GM23248 (cell line): Measurements from ENCODE around the gene LENG9. TPM values are rescaled to one million over a fixed set of nuclear protein-coding genes. Genes with fewer than 3 reads are reported as not detected.

Experiments
- DNase-seq: peaks from one replicate; pipeline ENCODE4 v3.0.0-alpha.2; 2015
- H2AFZ ChIP-seq: fragments of 200-600 bp; sonication (generic); 2 replicates; pipeline ENCODE4 v1.6.1; 2016; ENCODE audit warnings: antibody characterized with exemption
- H3F3A ChIP-seq: fragments of 200-600 bp; sonication (generic); 2 replicates; pipeline ENCODE4 v1.6.1; 2016; ENCODE audit warnings: mild to moderate bottlenecking, antibody characterized with exemption, mixed run types; ENCODE audit not compliant: insufficient read depth
- H3K27ac ChIP-seq: fragments of 200-600 bp; sonication (generic); 2 replicates; pipeline ENCODE4 v1.5.1; 2016; ENCODE audit warnings: mild to moderate bottlenecking
- H3K27me3 ChIP-seq: fragments of 200-600 bp; sonication (generic); replicated peaks from 2 replicates; pipeline ENCODE4 v1.6.1; 2016; ENCODE audit warnings: mild to moderate bottlenecking; ENCODE audit not compliant: insufficient read depth
- H3K36me3 ChIP-seq: fragments of 200-600 bp; sonication (generic); 2 replicates; pipeline ENCODE4 v1.6.1; 2016; ENCODE audit warnings: low read depth, mild to moderate bottlenecking
- H3K4me1 ChIP-seq: fragments of 200-600 bp; sonication (generic); 2 replicates; pipeline ENCODE4 v1.6.1; 2016; ENCODE audit warnings: mild to moderate bottlenecking; ENCODE audit not compliant: insufficient read depth
- H3K4me2 ChIP-seq: fragments of 200-600 bp; sonication (generic); one replicate; pipeline ENCODE4 v1.6.1; 2016; ENCODE audit warnings: mild to moderate bottlenecking; ENCODE audit not compliant: unreplicated experiment
- H3K4me3 ChIP-seq: fragments of 200-600 bp; sonication (generic); 2 replicates; pipeline ENCODE4 v1.5.1; 2016; ENCODE audit warnings: mild to moderate bottlenecking
- H3K79me2 ChIP-seq: fragments of 200-600 bp; sonication (generic); 2 replicates; pipeline ENCODE4 v1.6.1; 2016; ENCODE audit warnings: mild to moderate bottlenecking; ENCODE audit not compliant: insufficient read depth
- H3K9ac ChIP-seq: fragments of 200-600 bp; sonication (generic); 2 replicates; pipeline ENCODE4 v1.6.1; 2016; ENCODE audit warnings: mild to moderate bottlenecking
- H3K9me2 ChIP-seq: fragments of 200-600 bp; sonication (generic); 2 replicates; pipeline ENCODE4 v1.6.1; 2016; ENCODE audit warnings: mixed run types, mild to moderate bottlenecking, moderate library complexity; ENCODE audit not compliant: insufficient read depth
- H3K9me3 ChIP-seq: fragments of 200-600 bp; sonication (generic); one replicate; pipeline ENCODE4 v1.6.1; 2017; ENCODE audit warnings: low read depth
- H4K20me1 ChIP-seq: fragments of 200-600 bp; sonication (generic); 2 replicates; pipeline ENCODE4 v1.6.0; 2016; ENCODE audit not compliant: insufficient read depth
- EZH2 ChIP-seq: fragments of 200-600 bp; sonication (generic); IDR thresholded peaks from 2 replicates; pipeline ENCODE4 v1.6.1; 2018; ENCODE audit warnings: antibody characterized with exemption, mild to moderate bottlenecking; ENCODE audit not compliant: insufficient read depth, poor library complexity, severe bottlenecking
- EZH2phosphoT487 ChIP-seq: fragments of 200-600 bp; sonication (generic); IDR thresholded peaks from 2 replicates; pipeline ENCODE4 v1.6.1; 2018; ENCODE audit warnings: antibody characterized with exemption, moderate library complexity, mild to moderate bottlenecking, low read depth; ENCODE audit not compliant: insufficient read depth
- whole genome bisulfite sequencing, 2 experiments: methylation state at CpG; one replicate each; pipeline ENCODE4 v1.1.6; 2015 to 2017; ENCODE audit warnings: low lambda C conversion rate in 2 of 2, low coverage in 1 of 2; ENCODE audit errors: missing lambda C conversion rate in 2 of 2; 5-methylcytosine and 5-hydroxymethylcytosine counted together
- in situ Hi-C: fragments of 300-500 bp; cut with MboI; formaldehyde crosslinking; loops from 2 replicates; pipeline ENCODE4 v1.15.0; 2020
- polyA plus RNA-seq: library from polyadenylated mRNA; unstranded; fragments of >200 nt; fragmentation: Nextera tagmentation; extraction: Ambion mirVana; gene quantifications from 2 replicates; pipeline ENCODE4 v1.2.1, GENCODE V29; 2016
- total RNA-seq: library from RNA; depleted of rRNA; stranded (reverse); fragments of >200 nt; shearing (Covaris generic); gene quantifications from 2 replicates; pipeline ENCODE4 v1.2.3, GENCODE V29; 2014

LENG9 gene
- total and polyA plus RNA-seq, 2 experiments from 2014 or later: 0.41 to 13.5 TPM

DNA sequence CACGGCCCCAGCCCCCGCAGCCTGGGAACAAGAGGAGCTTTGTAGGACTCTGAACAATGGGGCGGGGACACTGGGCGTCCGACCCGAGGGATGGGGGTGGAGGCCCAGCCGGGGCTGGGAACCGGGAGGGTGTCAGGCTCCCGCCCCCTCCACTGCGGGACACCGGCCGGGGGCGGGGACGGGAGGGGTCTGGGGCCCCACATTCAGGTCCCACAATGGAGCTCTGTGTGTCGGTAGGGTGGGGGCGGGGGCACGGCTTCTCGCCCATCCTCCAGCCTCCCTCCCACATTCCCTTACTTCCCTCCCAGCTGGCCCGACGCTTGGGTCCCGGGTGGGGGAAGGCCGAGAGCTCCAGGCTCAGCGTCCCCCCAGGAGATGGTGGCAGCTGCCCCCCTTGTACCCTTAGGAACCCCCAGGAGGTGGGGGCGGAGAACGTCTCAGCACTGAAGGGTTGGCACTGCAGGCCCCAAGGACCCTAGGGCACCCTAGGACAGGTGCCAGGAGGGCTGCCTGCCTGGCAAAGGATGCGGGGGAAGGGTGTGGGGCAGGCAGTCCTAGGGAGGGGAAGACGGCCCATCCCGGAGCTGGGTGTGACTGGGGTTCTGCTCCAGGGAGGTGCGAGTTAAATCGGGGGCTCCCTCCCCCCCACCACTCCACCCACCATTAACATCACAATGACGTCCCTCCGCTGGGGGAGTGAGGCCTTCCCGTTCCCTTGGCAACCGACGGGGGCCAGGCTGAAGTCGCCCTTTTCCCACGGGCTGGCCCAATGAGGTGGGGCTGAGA lies 43.0 kb downstream of the LENG9 start:
- TF ChIP-seq EZH2phosphoT487: no peak
- TF ChIP-seq EZH2: no peak
- H3F3A ChIP-seq: no peaks in the 10 kb centered on the region
- 1 to 2% methylated on average over 19 to 37 of the region's 37 CpGs for WGBS, 2 experiments
- H3K4me2 ChIP-seq: no peak overlapping the region
- no peaks in the 10 kb centered on the region for H3K9me2 ChIP-seq
- no peaks in the 10 kb centered on the region for H3K36me3 ChIP-seq
- H3K9ac ChIP-seq: no peak overlapping the region
- H3K27me3 ChIP-seq: peaks cover 32% of the 10 kb centered on the region
- no peaks in the 10 kb centered on the region for H4K20me1 ChIP-seq
- no peak overlapping the region for H2AFZ ChIP-seq
- H3K4me3 ChIP-seq: no peak overlapping the region
- DNase-seq: no peak
- H3K27ac ChIP-seq: no peak overlapping the region
- H3K79me2 ChIP-seq: no peaks in the 10 kb centered on the region
- in situ Hi-C loops: no loop called here
- H3K4me1 ChIP-seq: no peaks in the 10 kb centered on the region
- H3K9me3 ChIP-seq: no peaks in the 10 kb centered on the region

DNA sequence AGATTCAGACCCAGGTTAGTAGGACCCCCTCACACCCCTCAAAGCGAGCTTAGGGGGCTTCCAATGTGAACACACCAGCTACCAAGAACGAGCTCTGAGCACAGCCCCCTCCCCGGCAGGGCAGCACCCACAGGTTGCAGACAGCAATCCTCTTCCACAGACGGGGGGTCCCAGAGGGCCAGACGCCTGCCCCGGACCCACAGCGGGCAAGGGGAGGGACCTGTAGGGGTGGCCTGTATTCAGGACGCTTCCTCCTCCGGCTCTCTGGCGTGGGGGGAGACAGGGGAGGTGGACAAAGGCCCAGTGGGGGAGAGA lies 43.6 kb downstream of the LENG9 start:
- no peaks in the 10 kb centered on the region for H3K9me3 ChIP-seq
- peaks cover 35% of the 10 kb centered on the region for H3K27me3 ChIP-seq
- H3K27ac ChIP-seq: no peak overlapping the region
- H3K4me3 ChIP-seq: no peak overlapping the region
- no peaks in the 10 kb centered on the region for H3K79me2 ChIP-seq
- DNase-seq: no peak
- no peak overlapping the region for H3K4me2 ChIP-seq
- H3F3A ChIP-seq: no peaks in the 10 kb centered on the region
- H3K9me2 ChIP-seq: no peaks in the 10 kb centered on the region
- WGBS, 2 experiments: 13 to 18% methylated on average over 10 of the region's 10 CpGs
- in situ Hi-C loops: no loop called here
- H3K36me3 ChIP-seq: no peaks in the 10 kb centered on the region
- no peak overlapping the region for H2AFZ ChIP-seq
- no peaks in the 10 kb centered on the region for H4K20me1 ChIP-seq
- H3K4me1 ChIP-seq: no peaks in the 10 kb centered on the region
- no peak for TF ChIP-seq EZH2phosphoT487
- no peak for TF ChIP-seq EZH2
- no peak overlapping the region for H3K9ac ChIP-seq

DNA sequence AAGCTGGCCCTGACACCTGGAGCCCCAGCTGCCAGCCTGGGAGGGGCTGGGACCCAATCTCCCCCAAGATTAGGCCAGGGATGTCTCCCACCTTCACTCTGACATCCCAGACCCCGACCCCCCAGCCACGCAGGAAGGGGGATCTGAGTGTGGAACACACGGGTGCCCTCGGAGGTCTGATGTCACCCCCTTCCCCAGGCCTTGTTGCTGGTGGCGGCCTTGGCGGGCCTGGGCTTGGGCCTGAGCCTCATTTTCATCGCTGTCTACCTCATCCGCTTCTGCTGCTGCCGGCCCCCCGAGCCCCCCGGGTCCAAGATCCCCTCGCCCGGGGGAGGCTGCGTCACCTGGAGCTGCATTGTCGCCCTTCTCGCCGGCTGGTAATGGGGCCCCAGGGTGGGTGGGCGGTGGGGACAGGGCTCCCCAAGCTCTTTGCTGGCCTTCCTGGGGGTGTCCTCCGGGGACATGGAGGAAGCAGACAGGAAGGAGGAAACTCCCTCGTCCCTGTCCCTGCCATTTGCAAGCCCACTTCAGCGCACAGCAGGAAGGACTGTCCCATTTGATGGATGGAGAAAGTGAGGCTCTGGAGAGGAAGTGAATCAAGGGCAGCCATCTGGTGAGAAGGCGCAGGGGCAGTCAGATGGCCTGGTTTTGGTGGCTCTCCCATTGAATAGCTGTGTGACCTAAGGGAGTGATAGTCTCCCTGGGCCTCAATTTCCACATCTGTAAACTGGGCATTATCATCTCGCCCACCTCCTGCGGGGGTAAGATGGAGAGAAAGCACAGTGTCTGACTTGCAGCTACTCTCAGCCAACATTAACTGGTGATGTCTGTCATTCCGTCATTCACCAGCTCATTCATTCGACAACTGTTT lies 44.4 kb downstream of the LENG9 start:
- H3F3A ChIP-seq: no peaks in the 10 kb centered on the region
- H3K9ac ChIP-seq: no peak overlapping the region
- H3K4me1 ChIP-seq: no peaks in the 10 kb centered on the region
- H3K79me2 ChIP-seq: no peaks in the 10 kb centered on the region
- no peak overlapping the region for H3K27ac ChIP-seq
- H3K9me3 ChIP-seq: no peaks in the 10 kb centered on the region
- no peaks in the 10 kb centered on the region for H3K9me2 ChIP-seq
- DNase-seq: no peak
- in situ Hi-C loops: no loop called here
- H3K4me2 ChIP-seq: no peak overlapping the region
- H4K20me1 ChIP-seq: no peaks in the 10 kb centered on the region
- no peaks in the 10 kb centered on the region for H3K36me3 ChIP-seq
- no peak overlapping the region for H3K4me3 ChIP-seq
- peaks cover 43% of the 10 kb centered on the region for H3K27me3 ChIP-seq
- H2AFZ ChIP-seq: no peak overlapping the region
- WGBS, 2 experiments: 55 to 58% methylated on average over 12 to 26 of the region's 26 CpGs
- TF ChIP-seq EZH2phosphoT487 (no peak), EZH2 (no peak)

DNA sequence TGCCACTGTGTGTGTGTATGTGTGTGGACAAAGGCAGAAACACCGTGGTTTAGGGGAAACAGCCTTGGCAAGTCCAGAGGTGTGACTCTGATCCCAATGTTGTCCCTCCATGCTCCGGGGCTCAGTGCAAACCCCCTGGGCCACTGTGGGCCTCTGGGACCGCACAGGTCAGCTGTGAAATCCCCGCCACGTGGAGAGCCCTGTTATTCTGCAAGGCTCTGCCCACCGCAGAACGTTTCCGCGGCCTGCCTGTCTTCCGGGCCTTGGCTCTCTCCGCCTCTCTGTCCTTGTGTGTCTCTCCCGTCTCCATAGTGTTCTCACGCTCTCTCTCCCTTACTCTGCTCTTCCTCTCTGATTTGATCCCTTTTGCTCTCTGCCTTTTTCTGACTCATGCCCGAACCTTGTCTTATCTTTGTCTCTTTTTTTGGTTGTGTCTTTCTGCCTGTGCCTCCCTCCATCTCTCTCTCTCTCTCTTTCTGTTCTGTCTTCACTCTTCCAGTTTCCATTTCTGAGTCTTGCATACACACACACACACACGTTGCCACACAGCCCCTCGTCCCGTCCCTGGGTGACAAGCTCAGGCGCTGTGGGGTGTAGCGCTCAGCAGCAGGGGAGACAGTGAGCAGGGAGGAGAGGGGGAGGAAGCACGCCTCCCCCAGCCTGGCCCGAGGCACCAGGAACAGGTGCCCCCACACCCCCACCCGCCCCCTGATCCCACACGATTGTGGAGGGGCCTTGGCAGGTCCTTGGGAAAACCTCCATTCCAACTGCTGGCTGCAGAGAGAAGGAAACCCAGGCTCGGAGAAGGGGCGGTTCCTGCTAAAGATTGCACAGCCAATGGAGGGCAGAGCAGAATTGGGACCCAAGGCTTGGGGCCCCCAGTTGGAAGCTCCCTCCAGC lies 45.3 kb downstream of the LENG9 start:
- WGBS, 2 experiments: 9 to 13% methylated on average over 24 to 25 of the region's 25 CpGs
- H3K9ac ChIP-seq: no peak overlapping the region
- no peak overlapping the region for H3K4me3 ChIP-seq
- no peaks in the 10 kb centered on the region for H3K36me3 ChIP-seq
- H2AFZ ChIP-seq: no peak overlapping the region
- TF ChIP-seq EZH2: no peak
- no peak for TF ChIP-seq EZH2phosphoT487
- no peak overlapping the region for H3K4me2 ChIP-seq
- no peaks in the 10 kb centered on the region for H3K4me1 ChIP-seq
- DNase-seq: peak; percentile 52
- no peaks in the 10 kb centered on the region for H3K9me3 ChIP-seq
- no peaks in the 10 kb centered on the region for H3F3A ChIP-seq
- no peaks in the 10 kb centered on the region for H4K20me1 ChIP-seq
- H3K27me3 ChIP-seq: peaks cover 43% of the 10 kb centered on the region
- H3K9me2 ChIP-seq: no peaks in the 10 kb centered on the region
- in situ Hi-C loops: no loop called here
- H3K79me2 ChIP-seq: no peaks in the 10 kb centered on the region
- H3K27ac ChIP-seq: no peak overlapping the region
